Panc1 (cell line): ENCODE data around the gene GNAS.

Experiments
- CTCF ChIP-seq: fragments of 450-650 bp; IDR thresholded peaks from 2 replicates; pipeline ENCODE4 v1.5.1; 2017; ENCODE audit warnings: mild to moderate bottlenecking
- POLR2AphosphoS5 ChIP-seq: IDR thresholded peaks from 2 replicates; pipeline ENCODE4 v1.6.1; 2012; ENCODE audit warnings: mild to moderate bottlenecking, low read depth, low read length, moderate library complexity

DNA sequence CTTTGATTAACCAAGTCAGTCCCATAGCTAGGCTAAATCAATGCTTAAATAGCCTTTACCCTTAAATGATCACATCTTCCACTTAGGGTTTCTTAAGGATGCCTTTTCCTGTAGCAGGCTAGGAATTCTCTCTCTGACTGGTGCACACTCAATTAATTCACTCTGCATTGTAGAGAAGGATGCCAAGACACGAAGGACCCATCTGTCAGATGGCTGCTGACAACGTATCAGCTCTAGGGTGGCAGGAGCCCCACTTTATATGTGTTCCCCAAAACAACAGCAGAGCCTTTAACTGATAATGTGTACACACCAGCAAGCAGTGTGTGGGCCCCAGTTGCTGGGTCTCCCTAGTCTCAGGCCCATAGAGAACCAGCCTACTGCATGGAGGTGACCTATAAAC lies 13.3 kb downstream of the GNAS start:
- TF ChIP-seq CTCF: no peak
- no peak for TF ChIP-seq POLR2AphosphoS5
